Astrocyte of the hippocampus (primary cell): ENCODE measurements around the gene REC114.

Experiments used
- DNase-seq: peaks from one replicate; pipeline ENCODE4 v3.0.0; 2011; ENCODE audit warnings: low read depth, low spot score

REC114 gene

GRCh38 chr15:73604477-73604876 lies 161.5 kb downstream of the REC114 start:
- no peak for DNase-seq

GRCh38 chr15:73605759-73606436 lies 162.9 kb downstream of the REC114 start:
- no peak for DNase-seq

GRCh38 chr15:73607405-73607804 lies 164.4 kb downstream of the REC114 start:
- no peak for DNase-seq

GRCh38 chr15:73607843-73608242 lies 164.9 kb downstream of the REC114 start:
- DNase-seq = no peak

- no peak for DNase-seq
These were observed 165.5 kb downstream of the REC114 start for GRCh38 chr15:73608475-73608874.

GRCh38 chr15:73608941-73609340 lies 166.0 kb downstream of the REC114 start:
- DNase-seq = peak; percentile 37
